Kidney (tissue), 14 donors: ENCODE measurements around the gene RPL14. TPM values are rescaled to one million over a fixed set of nuclear protein-coding genes. Genes with fewer than 3 reads are reported as not detected.
"Not testable (repeated sequence)": the region's sequence is repeated elsewhere in the genome, so short reads cannot be mapped to it uniquely, and the experiment has no call there.

ENCODE experiments used
- DNase-seq, 5 donors: peaks; one replicate each; pipeline ENCODE4 v3.0.0-alpha.2; 2013 to 2020
- FAIRE-seq: peaks from 2 replicates; lab custom pipeline; 2012; peaks lifted over from hg19 to GRCh38; lab: Jason Lieb, UNC
- H3K27ac ChIP-seq, 2 donors: one replicate each; pipeline ENCODE4 v1.7.0; 2013; ENCODE audit warnings: low read depth in 2 of 2, low read length in 2 of 2, inconsistent platforms in 1 of 2
- H3K27me3 ChIP-seq: one replicate; pipeline ENCODE4 v1.7.1; 2013; ENCODE audit warnings: low read length, inconsistent platforms; ENCODE audit not compliant: control insufficient read depth, insufficient read depth
- H3K36me3 ChIP-seq, 3 donors: one replicate each; pipeline versions ENCODE4 v1.7.0 to v1.7.1; 2013; ENCODE audit warnings: low read length in 3 of 3, control low read depth in 1 of 3, inconsistent platforms in 1 of 3; ENCODE audit not compliant: insufficient read depth in 3 of 3, control insufficient read depth in 2 of 3
- H3K4me1 ChIP-seq, 3 donors: one replicate each; pipeline versions ENCODE4 v1.7.0 to v1.7.1; 2013; ENCODE audit warnings: low read length in 3 of 3, inconsistent platforms in 1 of 3, low read depth in 1 of 3; ENCODE audit not compliant: control insufficient read depth in 2 of 3, insufficient read depth in 2 of 3
- H3K4me3 ChIP-seq, 3 donors: one replicate each; pipeline versions ENCODE4 v1.7.0 to v1.8.1; 2013; ENCODE audit warnings: low read length in 3 of 3, control low read depth in 1 of 3, inconsistent platforms in 1 of 3
- H3K9ac ChIP-seq, 3 donors: one replicate each; pipeline versions ENCODE4 v1.7.0 to v1.7.1; 2013; ENCODE audit warnings: low read length in 3 of 3, control low read depth in 1 of 3, inconsistent platforms in 1 of 3
- H3K9me3 ChIP-seq, 3 donors: one replicate each; pipeline versions ENCODE4 v1.7.0 to v1.7.1; 2013; ENCODE audit warnings: low read length in 3 of 3, control low read depth in 1 of 3, inconsistent platforms in 1 of 3; ENCODE audit not compliant: control insufficient read depth in 2 of 3, insufficient read depth in 1 of 3
- CTCF ChIP-seq: IDR thresholded peaks from 3 replicates; pipeline ENCODE4 v1.5.1; 2012; ENCODE audit warnings: mild to moderate bottlenecking, moderate library complexity, borderline replicate concordance; ENCODE audit not compliant: insufficient read depth; ENCODE audit errors: extremely low read depth
- intact Hi-C: fragments of 100-400 bp; cut with DNase I; formaldehyde crosslinking; loops from one replicate; pipeline ENCODE4 v1.11.1; 2022
- polyA plus RNA-seq: library from polyadenylated mRNA; stranded (reverse); fragments of 350-450 nt; fragmentation: Illumina TruSeq; extraction: RNeasy Lipid Tissue Mini Kit (QIAGEN cat#74804); gene quantifications from one replicate; pipeline ENCODE4 v1.2.3, GENCODE V29; 2014; ENCODE audit warnings: low read depth, low replicate concordance; ENCODE audit not compliant: insufficient read depth
- total RNA-seq: library from RNA; stranded (reverse); fragmentation: NEBNext Ultra II Directional; extraction: Animal tissue kit (Norgen Biotek cat#: 25700); gene quantifications from one replicate; pipeline ENCODE4 v1.2.1, GENCODE V29; 2021
- donor health status: control.
- donor health status: control.
- donor health status: control.
- donor health status: control.
- donor health status: control.
- donor health status: DM: yes; HTN: yes; CAD: no.
- donor health status: Normal renal cell carcinoma (clear cell type).

Gene RPL14
- total and polyA plus RNA-seq, 2 donors from 2014 or later: 778 to 1,497 TPM

- Histone ChIP-seq H3K4me1 (peaks cover 12 to 16% (median 14%) of the 10 kb centered on the region in 3 donors), H3K4me3 (peak overlapping the region; percentile 74 to 99 (median 75)), H3K27me3 (no peaks in the 10 kb centered on the region), H3K36me3 (peaks cover 3 to 22% (median 7%) of the 10 kb centered on the region in 3 donors), H3K27ac (peak overlapping the region; percentile 87 to 91), H3K9ac (peak overlapping the region; percentile 73 to 98 (median 93)), H3K9me3 (no peaks in the 10 kb centered on the region)
- peak in 1 of 5 donors; percentile 52 for DNase-seq
- no peak for TF ChIP-seq CTCF
- FAIRE-seq: no peak
- intact Hi-C loops: no loop called here
Observed at GRCh38 chr3:40456279-40456939, 730 bp upstream of the RPL14 start.

GRCh38 chr3:40458473-40458872 is 1.3 kb downstream of the RPL14 start:
- TF ChIP-seq CTCF: no peak
- Histone ChIP-seq H3K27me3 (no peaks in the 10 kb centered on the region), H3K36me3 (peaks cover 7 to 29% (median 7%) of the 10 kb centered on the region in 3 donors), H3K4me1 (peaks cover 8 to 11% (median 10%) of the 10 kb centered on the region in 3 donors), H3K9me3 (no peaks in the 10 kb centered on the region), H3K4me3 (peak overlapping the region in 2 of 3 donors; percentile 74 to 75), H3K9ac (peak overlapping the region in 2 of 3 donors; percentile 63 to 73), H3K27ac (no peak overlapping the region)
- no peak for FAIRE-seq
- no peak for DNase-seq
- intact Hi-C loops: no loop called here

GRCh38 chr3:40460481-40460880 is 3.3 kb downstream of the RPL14 start:
- not testable (repeated sequence) for FAIRE-seq, H3K27me3 ChIP-seq
- H3K36me3 ChIP-seq: peaks cover 9 to 44% (median 17%) of the 10 kb centered on the region in 3 donors

GRCh38 chr3:40461161-40461560 is 4.0 kb downstream of the RPL14 start:
- Histone ChIP-seq H3K4me1 (peaks cover 8 to 10% (median 8%) of the 10 kb centered on the region in 3 donors), H3K27ac (no peak overlapping the region), H3K9ac (no peak overlapping the region), H3K36me3 (peaks cover 9 to 44% (median 17%) of the 10 kb centered on the region in 3 donors), H3K27me3 (no peaks in the 10 kb centered on the region), H3K4me3 (no peak overlapping the region), H3K9me3 (no peaks in the 10 kb centered on the region)
- no peak for TF ChIP-seq CTCF
- FAIRE-seq (no peak), DNase-seq (no peak)
- intact Hi-C loops: no loop called here

More at GRCh38 chr3:40460481-40460880, 3.3 kb downstream of the RPL14 start:
- DNase-seq, H3K27ac ChIP-seq, H3K9ac ChIP-seq, H3K4me3 ChIP-seq, intact Hi-C loops, H3K9me3 ChIP-seq: not testable (repeated sequence)
- H3K4me1 ChIP-seq: peaks cover 8 to 10% (median 8%) of the 10 kb centered on the region in 3 donors

GRCh38 chr3:40462838-40463237 is 5.7 kb downstream of the RPL14 start:
- H3K4me1 ChIP-seq, H3K27ac ChIP-seq, H3K27me3 ChIP-seq, H3K4me3 ChIP-seq, H3K9me3 ChIP-seq, DNase-seq, H3K9ac ChIP-seq, intact Hi-C loops, FAIRE-seq: not testable (repeated sequence)
- peaks cover 9 to 44% (median 21%) of the 10 kb centered on the region in 3 donors for H3K36me3 ChIP-seq
